Gastrocnemius medialis (tissue), 4 donors: Measurements from ENCODE around the gene TFR2. TPM values are rescaled to one million over a fixed set of nuclear protein-coding genes. Genes with fewer than 3 reads are reported as not detected.

Source experiments
- ATAC-seq, 2 donors: fragments of 150-250 bp; one replicate each; pipeline ENCODE4 v1.9.1; 2016
- DNase-seq, 2 donors: peaks; one replicate each; pipeline ENCODE4 v3.0.0-alpha.2; 2019
- H3K27ac ChIP-seq, 4 donors: fragments of 200-600 bp; sonication (generic); 1 replicate in 1 of 4; 2 replicates in 3 of 4; pipeline ENCODE4 v1.5.1; 2016 to 2018; ENCODE audit warnings: mild to moderate bottlenecking in 2 of 4, moderate library complexity in 1 of 4
- H3K27me3 ChIP-seq, 3 donors: fragments of 200-600 bp; sonication (generic) in 2 of 3; 1 replicate in 1 of 3; 2 replicates in 2 of 3; pipeline versions ENCODE4 v1.5.1 to v1.6.0; 2016 to 2019; ENCODE audit warnings: mild to moderate bottlenecking in 1 of 3, moderate library complexity in 1 of 3
- H3K36me3 ChIP-seq, 2 donors: fragments of 200-600 bp; sonication (generic) in 1 of 2; one replicate each; pipeline ENCODE4 v1.5.1; 2017 to 2018
- H3K4me1 ChIP-seq, 2 donors: fragments of 200-600 bp; sonication (generic) in 1 of 2; one replicate each; pipeline ENCODE4 v1.5.1; 2016 to 2017; ENCODE audit warnings: mild to moderate bottlenecking in 2 of 2
- H3K4me3 ChIP-seq, 4 donors: fragments of 200-600 bp; sonication (generic) in 3 of 4; 1 replicate in 1 of 4; 2 replicates in 3 of 4; pipeline ENCODE4 v1.5.1; 2016 to 2019; ENCODE audit warnings: mild to moderate bottlenecking in 2 of 4
- H3K9me3 ChIP-seq, 3 donors: fragments of 200-600 bp; sonication (generic) in 2 of 3; 1 replicate in 1 of 3; 2 replicates in 2 of 3; pipeline ENCODE4 v1.5.1; 2016 to 2019
- POLR2A ChIP-seq, 2 donors: fragments of 450-650 bp; IDR thresholded peaks; one replicate each; pipeline ENCODE4 v1.6.1; 2017; ENCODE audit warnings: antibody characterized with exemption in 2 of 2, mild to moderate bottlenecking in 2 of 2, moderate library complexity in 2 of 2
- in situ Hi-C, 4 donors: fragments of 200-750 bp; cut with MboI; loops; one replicate each; pipeline versions ENCODE4 v1.15.0 to v1.8.0; 2017; ENCODE audit warnings: low sequenced_read_pairs in 4 of 4
- intact Hi-C: fragments of 100-400 bp; cut with DNase I; formaldehyde crosslinking; loops from one replicate; pipeline ENCODE4 v1.15.1; 2023; ENCODE audit warnings: low total_unique reads
- total RNA-seq, 4 donors: library from RNA; depleted of rRNA; stranded (reverse); fragments of >200 nt; gene quantifications; one replicate each; pipeline versions ENCODE4 v1.1.0 to v1.2.3, GENCODE V29; 2016
- TF ChIP-seq, protein P1 (sequence below), 5 experiments: fragments of 450-650 bp in 3 of 5; fragments of 200-600 bp in 2 of 5; sonication (generic) in 2 of 5; IDR thresholded peaks in 4 of 5; conservative IDR thresholded peaks in 1 of 5; 1 replicate in 4 of 5; 2 replicates in 1 of 5; pipeline ENCODE4 v1.5.1; 2016 to 2019; ENCODE audit warnings: antibody characterized with exemption in 5 of 5, mild to moderate bottlenecking in 3 of 5, moderate library complexity in 3 of 5

TFR2 gene
- total RNA-seq, 4 donors from 2014 or later, result 1.0 to 1.3 TPM; not detected in 2

DNA sequence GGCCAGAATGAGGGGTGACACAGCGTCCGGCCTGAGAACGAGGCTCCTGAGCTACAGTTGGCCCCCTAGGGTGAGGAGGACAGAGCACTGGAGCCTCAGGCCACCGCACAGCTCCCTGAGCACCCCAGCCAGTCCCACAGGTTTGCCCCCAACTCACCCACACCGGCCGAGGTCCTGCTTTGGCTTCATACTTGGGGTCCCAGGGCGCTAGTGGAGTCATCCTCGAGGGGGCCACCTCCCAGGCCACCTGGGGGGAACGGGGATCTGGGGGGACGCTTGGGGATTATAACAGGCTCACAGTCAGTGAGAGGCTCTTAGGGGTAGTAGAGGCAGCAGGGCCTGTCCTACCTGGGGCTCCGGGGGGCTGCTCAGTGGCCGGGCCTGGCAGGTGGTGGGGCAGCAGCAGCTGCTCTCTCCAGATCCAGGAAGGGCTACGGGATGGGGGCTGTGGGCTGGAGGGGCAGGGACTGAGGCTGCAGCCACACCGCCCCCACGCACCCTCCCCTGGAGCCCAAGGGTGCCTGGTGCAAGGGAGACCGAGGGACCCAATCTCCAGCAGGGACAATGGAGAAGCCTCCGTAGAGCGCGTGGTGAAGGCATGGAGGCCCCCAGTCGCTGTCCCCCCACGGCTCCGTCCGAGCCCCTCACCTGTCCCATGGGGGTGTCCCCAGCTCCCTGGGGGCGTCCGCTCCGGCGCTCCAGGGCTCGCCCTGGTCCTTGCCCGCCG, 68.2 kb downstream of the TFR2 start:
- Histone ChIP-seq H3K9me3 (no peaks in the 10 kb centered on the region), H3K27me3 (peaks cover 12 to 46% (median 22%) of the 10 kb centered on the region in 3 donors), H3K4me3 (no peak overlapping the region), H3K27ac (no peak overlapping the region), H3K4me1 (peaks cover 8 to 14% of the 10 kb centered on the region in 2 donors), H3K36me3 (peaks cover 0 to 48% of the 10 kb centered on the region in 2 donors)
- DNase-seq, result no peak
- intact Hi-C loops (no loop called here), in situ Hi-C loops (loop anchor here in 1 of 4 donors (25.0 kb wide), 1 partner anchor 111 kb away; the partner anchor contains the start of gene SPACDR)
- no peak for TF ChIP-seq POLR2A (IDR thresholded peaks at IDR 0.05)
- TF ChIP-seq, protein P1, sequence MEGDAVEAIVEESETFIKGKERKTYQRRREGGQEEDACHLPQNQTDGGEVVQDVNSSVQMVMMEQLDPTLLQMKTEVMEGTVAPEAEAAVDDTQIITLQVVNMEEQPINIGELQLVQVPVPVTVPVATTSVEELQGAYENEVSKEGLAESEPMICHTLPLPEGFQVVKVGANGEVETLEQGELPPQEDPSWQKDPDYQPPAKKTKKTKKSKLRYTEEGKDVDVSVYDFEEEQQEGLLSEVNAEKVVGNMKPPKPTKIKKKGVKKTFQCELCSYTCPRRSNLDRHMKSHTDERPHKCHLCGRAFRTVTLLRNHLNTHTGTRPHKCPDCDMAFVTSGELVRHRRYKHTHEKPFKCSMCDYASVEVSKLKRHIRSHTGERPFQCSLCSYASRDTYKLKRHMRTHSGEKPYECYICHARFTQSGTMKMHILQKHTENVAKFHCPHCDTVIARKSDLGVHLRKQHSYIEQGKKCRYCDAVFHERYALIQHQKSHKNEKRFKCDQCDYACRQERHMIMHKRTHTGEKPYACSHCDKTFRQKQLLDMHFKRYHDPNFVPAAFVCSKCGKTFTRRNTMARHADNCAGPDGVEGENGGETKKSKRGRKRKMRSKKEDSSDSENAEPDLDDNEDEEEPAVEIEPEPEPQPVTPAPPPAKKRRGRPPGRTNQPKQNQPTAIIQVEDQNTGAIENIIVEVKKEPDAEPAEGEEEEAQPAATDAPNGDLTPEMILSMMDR (IDR thresholded peaks at IDR 0.05 in 4 of 5, conservative IDR thresholded peaks at IDR 0.05 in 1 of 5), result no peak
- no peak for ATAC-seq

DNA sequence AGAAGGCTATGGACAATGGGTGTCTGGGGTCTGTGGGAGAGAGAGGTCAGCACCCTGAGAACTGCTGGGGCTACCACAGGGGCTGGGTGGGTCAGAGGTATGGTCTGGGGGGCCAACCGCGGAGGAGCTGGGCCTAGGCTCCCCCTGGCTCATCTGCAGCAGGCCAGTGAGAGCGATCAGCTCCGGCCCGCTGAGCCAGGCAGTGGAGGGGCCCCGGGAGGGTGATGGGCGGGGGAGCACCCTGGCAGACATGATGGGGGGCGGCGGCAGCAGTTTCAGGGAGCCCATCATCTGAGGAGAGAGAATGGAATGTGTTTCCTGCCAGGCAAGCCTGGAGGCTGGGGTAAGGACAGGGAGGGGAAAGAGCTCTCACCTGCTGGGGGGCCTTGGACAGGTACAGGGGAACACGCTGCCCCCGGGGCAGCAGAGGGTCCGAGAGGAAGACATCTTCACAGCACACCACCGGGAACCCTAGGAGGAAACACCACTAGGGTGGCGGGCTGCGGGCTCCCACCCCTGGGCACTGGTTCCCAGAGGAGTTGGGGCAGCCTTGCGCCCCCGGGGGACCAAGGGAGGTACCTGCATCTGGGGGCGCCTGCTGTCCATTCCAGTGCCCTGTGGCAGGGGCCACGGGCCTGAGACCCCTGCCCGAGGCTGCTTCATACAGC, 68.9 kb downstream of the TFR2 start:
- Histone ChIP-seq H3K27ac (no peak overlapping the region), H3K36me3 (peaks cover 0 to 41% of the 10 kb centered on the region in 2 donors), H3K4me1 (peaks cover 8 to 14% of the 10 kb centered on the region in 2 donors), H3K9me3 (no peaks in the 10 kb centered on the region), H3K4me3 (no peak overlapping the region), H3K27me3 (peaks cover 12 to 46% (median 22%) of the 10 kb centered on the region in 3 donors)
- ATAC-seq (no peak), DNase-seq (no peak)
- intact Hi-C loops (no loop called here), in situ Hi-C loops (loop anchor here in 1 of 4 donors (25.0 kb wide), 1 partner anchor 110 kb away; the partner anchor contains the start of gene SPACDR)
- TF ChIP-seq, protein P1 (IDR thresholded peaks at IDR 0.05 in 4 of 5, conservative IDR thresholded peaks at IDR 0.05 in 1 of 5), result no peak
- TF ChIP-seq POLR2A (IDR thresholded peaks at IDR 0.05), result no peak

GRCh38 chr7:100571829-100572116, 69.6 kb downstream of the TFR2 start:
- peaks cover 12 to 46% (median 22%) of the 10 kb centered on the region in 3 donors for H3K27me3 ChIP-seq
- H3K4me3 ChIP-seq, result no peak overlapping the region
- H3K4me1 ChIP-seq, result peaks cover 8 to 14% of the 10 kb centered on the region in 2 donors
- ATAC-seq, result no peak
- no peak for TF ChIP-seq POLR2A (IDR thresholded peaks at IDR 0.05)
- TF ChIP-seq, protein P1 (IDR thresholded peaks at IDR 0.05 in 4 of 5, conservative IDR thresholded peaks at IDR 0.05 in 1 of 5), result no peak
- intact Hi-C loops, result no loop called here
- no peak overlapping the region for H3K27ac ChIP-seq
- in situ Hi-C loops, result loop anchor here in 1 of 4 donors (25.0 kb wide), 1 partner anchor 109 kb away; the partner anchor contains the start of gene SPACDR
- DNase-seq, result no peak
- H3K9me3 ChIP-seq, result no peaks in the 10 kb centered on the region
- peaks cover 0 to 35% of the 10 kb centered on the region in 2 donors for H3K36me3 ChIP-seq

- Histone ChIP-seq H3K9me3 (no peaks in the 10 kb centered on the region), H3K36me3 (peaks cover 0 to 29% of the 10 kb centered on the region in 2 donors), H3K4me1 (peaks cover 8 to 14% of the 10 kb centered on the region in 2 donors), H3K4me3 (no peak overlapping the region), H3K27me3 (peaks cover 12 to 46% (median 22%) of the 10 kb centered on the region in 3 donors), H3K27ac (no peak overlapping the region)
- in situ Hi-C loops, result loop anchor here in 1 of 4 donors (25.0 kb wide), 1 partner anchor 109 kb away; the partner anchor contains the start of gene SPACDR
- DNase-seq (no peak), ATAC-seq (no peak)
- no peak for TF ChIP-seq POLR2A (IDR thresholded peaks at IDR 0.05)
- TF ChIP-seq, protein P1 (IDR thresholded peaks at IDR 0.05 in 4 of 5, conservative IDR thresholded peaks at IDR 0.05 in 1 of 5), result no peak
- intact Hi-C loops, result no loop called here
Observed at GRCh38 chr7:100570954-100571828, 70.2 kb downstream of the TFR2 start.
